Renal cortex interstitium (tissue), 11 donors: ENCODE results near the gene TRIOBP. TPM values are rescaled to one million over a fixed set of nuclear protein-coding genes. Genes with fewer than 3 reads are reported as not detected.

Source experiments
- DNase-seq, 11 donors: peaks; one replicate each; pipeline ENCODE4 v3.0.0-alpha.2; 2013; ENCODE audit warnings: low read depth in 9 of 11, low spot score in 4 of 11; ENCODE audit errors: extremely low read depth in 1 of 11
- polyA plus RNA-seq, 3 donors: library from polyadenylated mRNA; unstranded; fragments of 120-200 nt; gene quantifications; one replicate each; pipeline ENCODE4 v1.2.1, GENCODE V29; 2013; ENCODE audit not compliant: insufficient read length in 3 of 3

The TRIOBP gene
- polyA plus RNA-seq, 3 donors = 57.5 to 80.8 (median 78.7) TPM

- no peak for DNase-seq
Measured at GRCh38 chr22:37823134-37823985, 126.5 kb downstream of the TRIOBP start, which contains the start of gene GALR3. TSS of gene GALR3 (plus strand) at chr22:37823382. CDS start at chr22:37823407, 25 bp downstream.

GRCh38 chr22:37824674-37825641, 128.1 kb downstream of the TRIOBP start:
- DNase-seq = no peak

Other genes starting within 250 kb of the TRIOBP start
- 10 to 100 TPM in 1 of 3 donors, 1 to 10 TPM in 2; 9.5 to 10.4 (median 10.0) TPM for gene MFNG, start 210.7 kb upstream of the TRIOBP start, polyA plus RNA-seq
- gene CARD10, start 177.6 kb upstream of the TRIOBP start, polyA plus RNA-seq = 10 to 100 TPM; 20.6 to 26.1 (median 23.2) TPM
- gene CDC42EP1, start 136.6 kb upstream of the TRIOBP start, polyA plus RNA-seq = 10 to 100 TPM; 33.3 to 54.7 (median 49.4) TPM
- gene LGALS2, start 117.0 kb upstream of the TRIOBP start, polyA plus RNA-seq = 10 to 100 TPM; 32.2 to 35.1 (median 34.0) TPM
- gene GGA1, start 88.2 kb upstream of the TRIOBP start, polyA plus RNA-seq = 10 to 100 TPM; 46.3 to 83.9 (median 57.4) TPM
- 10 to 100 TPM; 13.9 to 24.7 (median 24.1) TPM for gene SH3BP1, start 57.4 kb upstream of the TRIOBP start, polyA plus RNA-seq
- gene PDXP, start 38.3 kb upstream of the TRIOBP start, polyA plus RNA-seq = 10 to 100 TPM; 13.6 to 20.5 (median 17.7) TPM
- 100 to 1,000 TPM; 311 to 548 (median 409) TPM for gene LGALS1, start 21.4 kb upstream of the TRIOBP start, polyA plus RNA-seq
- 10 to 100 TPM; 15.2 to 23.0 (median 23.0) TPM for gene NOL12, start 10.7 kb upstream of the TRIOBP start, polyA plus RNA-seq
- 10 to 100 TPM; 10.4 to 17.9 (median 16.6) TPM for gene GCAT, start 110.9 kb downstream of the TRIOBP start, polyA plus RNA-seq
- not detected for gene GALR3, start 126.3 kb downstream of the TRIOBP start, polyA plus RNA-seq
- gene ANKRD54, start 147.3 kb downstream of the TRIOBP start, polyA plus RNA-seq = 10 to 100 TPM; 23.2 to 26.5 (median 26.3) TPM
- 1,000 to 10,000 TPM in 2 of 3 donors, 100 to 1,000 TPM in 1; 915 to 1,103 (median 1,045) TPM for gene EIF3L, start 152.4 kb downstream of the TRIOBP start, polyA plus RNA-seq
- gene MICALL1, start 209.2 kb downstream of the TRIOBP start, polyA plus RNA-seq = 10 to 100 TPM; 22.3 to 34.6 (median 27.2) TPM